ENCODE results near the gene C17orf113.

C17orf113 gene

GRCh38 chr17:42050393-42051012, at the start of gene C17orf113:
Gene C17orf113, minus strand, starts transcription at chr17:42050601. Its CDS starts 7,225 bp downstream, at chr17:42043376.
- peak; percentile 68 for ATAC-seq
- peak; percentile 53 for DNase-seq

DNA sequence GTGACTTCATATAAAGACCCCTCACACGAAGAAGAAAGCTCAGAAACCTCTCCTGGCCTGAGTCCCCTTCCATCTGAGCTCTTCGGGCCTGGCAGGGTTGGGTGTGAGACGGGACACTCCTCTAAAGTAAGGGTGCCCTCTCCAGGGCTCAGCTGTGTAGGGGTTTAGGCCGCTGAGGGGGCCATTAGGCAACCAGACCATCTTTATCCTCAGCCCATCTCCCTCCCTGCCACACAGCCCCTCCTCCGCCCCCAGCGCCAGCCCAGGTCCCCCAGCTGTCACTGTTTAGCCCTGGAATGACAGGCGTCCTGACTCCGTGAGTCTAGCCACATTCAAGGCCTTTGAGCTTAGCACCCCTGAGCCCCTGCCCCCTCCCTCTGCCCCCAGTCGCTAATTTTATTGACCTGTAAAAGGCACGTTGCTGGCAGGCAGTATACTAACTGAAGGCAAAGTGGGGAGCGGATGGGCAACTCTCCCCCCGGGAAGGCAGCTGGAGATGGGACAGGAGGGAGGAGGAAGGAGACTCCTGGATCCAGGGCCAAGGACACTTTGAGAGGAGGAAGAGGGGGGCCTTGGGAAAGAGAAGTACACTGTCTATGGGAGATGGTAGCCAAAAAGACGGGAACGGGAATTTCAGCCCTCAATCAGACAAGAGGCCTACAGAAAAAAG, 48.5 kb upstream of the C17orf113 start:
- no peak for ATAC-seq
- no peak for DNase-seq

- DNase-seq (peak; percentile 65), ATAC-seq (peak; percentile 61)
These were observed 47.6 kb upstream of the C17orf113 start, which contains the start of gene ZNF385C for GRCh38 chr17:42097691-42098631. Gene ZNF385C, minus strand, starts transcription at chr17:42098473. Its CDS starts 35,417 bp downstream, at chr17:42063056.

DNA sequence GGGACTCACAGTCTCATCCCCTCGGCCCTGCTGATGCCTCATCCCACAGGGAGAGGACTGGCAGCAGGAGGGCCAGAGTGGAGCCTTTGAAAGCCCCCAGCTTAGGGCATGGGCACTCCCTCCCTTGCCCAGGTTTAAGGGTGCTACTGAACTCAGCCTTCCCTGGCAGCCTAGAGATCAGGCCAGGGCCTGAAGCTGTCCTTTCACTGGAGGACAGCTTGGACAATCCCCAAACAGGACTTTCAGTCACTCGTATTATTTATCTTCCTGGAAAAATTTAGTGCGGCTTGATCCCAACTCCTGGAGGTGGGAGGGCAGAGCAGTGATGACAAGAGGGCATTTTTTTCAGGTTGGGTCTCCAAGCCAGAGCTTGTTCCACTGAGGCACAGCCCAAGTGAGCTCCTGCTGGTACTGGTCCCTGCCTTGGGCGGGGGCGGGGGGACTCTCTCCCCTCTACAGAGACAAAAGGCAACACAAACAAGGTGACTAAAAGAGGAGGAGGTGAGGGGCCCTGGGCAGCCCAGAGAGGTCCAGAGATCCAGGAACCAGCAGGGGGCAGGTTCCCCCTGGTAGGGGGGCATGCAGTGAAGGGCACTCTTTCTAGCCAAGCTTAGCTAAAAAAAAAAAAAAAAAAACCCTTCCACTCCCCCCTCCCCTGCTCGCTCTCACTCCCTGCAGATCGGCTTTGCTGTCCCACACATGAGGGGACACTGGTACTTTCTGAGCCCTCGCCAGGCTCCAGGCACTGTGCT, 46.1 kb upstream of the C17orf113 start:
- no peak for DNase-seq
- ATAC-seq, result no peak

DNA sequence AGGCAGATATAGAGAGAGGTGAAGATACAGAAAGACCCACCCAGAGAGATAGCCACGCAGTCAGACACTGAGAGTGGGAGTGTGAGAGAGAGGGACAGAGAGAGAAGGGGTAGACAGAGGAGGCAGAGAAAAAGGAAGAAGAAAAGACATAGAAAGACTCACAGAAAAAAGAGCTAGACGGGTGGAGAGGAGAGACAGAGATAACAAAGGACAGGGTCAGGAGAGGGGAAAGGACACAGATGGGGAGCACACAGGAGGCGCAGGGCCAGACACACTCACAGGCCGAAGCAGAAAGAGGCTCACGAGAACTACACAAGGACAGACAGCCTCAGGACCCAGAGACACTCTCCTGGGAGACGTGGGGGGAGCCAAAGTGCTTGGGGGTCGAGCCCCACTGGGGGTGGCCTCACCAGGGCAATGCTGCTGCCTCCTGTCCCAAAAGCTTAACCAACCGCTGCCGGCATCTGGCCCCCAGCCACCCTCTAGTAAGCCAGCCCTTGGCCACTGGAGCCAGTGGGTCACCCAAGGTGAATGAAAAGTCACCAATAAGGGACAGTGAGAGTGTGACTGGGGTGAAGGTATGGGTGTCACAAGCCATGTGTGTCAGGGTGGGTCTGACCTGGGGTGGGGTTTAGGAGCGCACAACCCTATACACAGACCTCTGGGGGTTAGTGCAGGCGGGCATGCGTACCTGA, 44.1 kb upstream of the C17orf113 start:
- no peak for ATAC-seq
- DNase-seq, result no peak

- no peak for ATAC-seq
- DNase-seq, result no peak
These were observed 42.5 kb upstream of the C17orf113 start for GRCh38 chr17:42092939-42093338.

DNA sequence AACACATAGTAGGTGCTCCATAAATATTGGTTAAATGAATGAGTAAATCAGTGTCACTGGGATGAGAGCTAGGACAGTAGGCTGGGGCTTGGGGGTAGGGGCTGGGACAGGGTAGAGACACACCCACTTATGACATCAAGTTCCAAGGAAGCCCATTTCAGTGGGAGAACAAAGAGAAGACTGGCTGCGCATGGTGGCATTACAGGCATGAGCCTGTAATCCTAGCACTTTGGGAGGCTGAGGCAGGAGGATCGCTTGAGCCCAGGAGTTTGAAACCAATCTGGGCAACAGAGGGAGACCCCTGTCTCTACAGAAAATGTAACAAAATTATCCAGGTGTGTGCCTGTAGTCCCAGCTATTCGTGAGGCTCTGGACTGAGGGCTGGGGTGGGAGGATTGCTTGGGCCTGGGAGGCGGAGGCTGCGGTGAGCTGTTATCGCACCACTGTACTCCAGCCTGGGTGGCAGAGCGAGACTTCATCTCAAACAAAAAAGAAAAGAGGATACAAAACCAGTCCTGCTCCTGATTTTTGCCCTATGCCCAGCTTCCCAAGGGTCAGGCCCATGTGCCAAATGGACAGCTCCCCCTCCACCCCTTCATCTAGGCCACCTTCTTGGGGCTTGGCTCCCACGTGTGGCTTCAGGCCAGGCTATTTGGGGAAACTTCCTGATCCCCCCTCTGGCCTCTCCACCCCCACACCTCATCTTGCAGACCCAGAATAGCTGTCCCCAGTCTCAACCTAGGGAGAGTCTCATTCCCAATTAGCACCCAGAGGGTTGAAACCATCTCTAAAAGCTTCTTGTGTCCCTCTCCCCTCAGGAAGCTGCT, 40.8 kb upstream of the C17orf113 start:
- ATAC-seq, result no peak
- DNase-seq, result no peak

- ATAC-seq, result no peak
- no peak for DNase-seq
These were observed 38.3 kb upstream of the C17orf113 start for GRCh38 chr17:42088736-42089135.

DNA sequence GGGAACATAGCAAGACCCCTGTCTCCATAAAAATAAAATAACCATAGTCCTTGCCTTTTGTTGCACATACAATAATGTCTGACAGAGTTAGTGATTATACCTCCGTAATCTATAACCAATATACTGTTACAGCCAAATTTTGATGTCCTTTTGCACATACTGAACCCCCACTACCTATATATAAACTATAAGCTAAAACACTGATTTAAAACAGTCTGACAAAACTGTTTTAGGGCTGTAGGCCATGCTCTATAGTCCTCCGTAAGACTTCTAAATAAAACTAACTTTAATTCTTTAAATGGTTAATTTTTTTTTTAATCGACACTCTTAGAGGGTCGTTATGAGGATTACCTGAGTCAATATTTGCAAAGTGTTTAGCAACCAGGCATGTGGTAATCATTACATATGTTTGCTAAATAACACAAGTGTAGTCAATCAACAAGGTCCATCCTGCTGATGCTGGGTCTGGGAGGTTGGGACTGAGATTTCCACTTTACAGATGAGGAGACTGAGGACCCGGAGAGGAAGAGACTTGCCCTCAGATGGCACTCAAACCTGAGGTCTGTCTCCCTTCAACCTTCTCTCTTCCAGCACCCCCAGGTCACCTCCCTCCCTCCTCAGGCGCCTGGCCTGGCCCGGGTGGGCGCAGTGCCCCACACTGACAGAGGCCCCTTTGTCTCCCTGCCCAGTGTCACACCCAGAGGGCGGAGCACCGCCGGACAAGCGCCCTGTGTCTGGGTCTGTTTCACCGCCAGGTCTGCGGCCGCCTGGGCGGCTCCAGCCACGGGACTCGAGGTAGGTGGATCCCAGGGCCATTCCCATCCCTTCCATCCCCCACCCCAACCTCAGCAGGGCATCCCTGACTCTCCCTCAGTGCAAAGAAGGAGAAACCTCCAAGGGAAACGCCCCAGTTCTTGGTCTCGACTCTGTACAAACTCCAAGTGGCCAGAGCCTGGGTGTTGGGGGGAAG, 37.6 kb upstream of the C17orf113 start:
- no peak for DNase-seq

DNA sequence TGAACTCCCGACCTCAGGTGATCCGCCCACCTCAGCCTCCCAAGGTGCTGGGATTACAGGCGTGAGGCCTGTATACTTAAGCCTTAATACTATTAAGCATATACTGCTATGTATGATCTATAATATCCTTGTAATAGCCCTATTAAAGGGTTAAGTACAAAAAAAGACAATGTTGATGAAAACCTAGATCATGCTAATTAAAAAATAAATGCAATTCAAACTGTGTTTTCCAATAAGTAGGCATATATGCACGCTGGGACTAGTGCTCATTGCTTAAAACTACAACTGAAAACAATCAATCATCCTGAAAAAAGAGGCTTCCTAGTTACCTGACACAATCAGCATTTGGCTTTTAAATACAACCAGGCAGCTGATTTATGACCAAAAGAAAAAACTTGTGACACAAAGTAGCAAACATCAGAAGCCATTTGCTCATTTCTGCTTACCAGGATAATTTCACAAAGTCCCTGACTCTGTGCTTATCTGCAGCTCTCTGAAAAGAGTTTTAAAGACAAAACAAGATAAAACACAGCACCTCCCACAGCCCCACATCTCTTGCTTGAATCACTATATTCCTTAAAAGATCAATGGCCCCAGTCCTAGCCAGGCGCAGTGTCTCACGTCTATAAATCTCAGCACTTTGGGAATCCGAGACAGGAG, 36.8 kb upstream of the C17orf113 start:
- no peak for ATAC-seq

More for the DNA sequence above, 37.6 kb upstream of the C17orf113 start:
- no peak for ATAC-seq

DNA sequence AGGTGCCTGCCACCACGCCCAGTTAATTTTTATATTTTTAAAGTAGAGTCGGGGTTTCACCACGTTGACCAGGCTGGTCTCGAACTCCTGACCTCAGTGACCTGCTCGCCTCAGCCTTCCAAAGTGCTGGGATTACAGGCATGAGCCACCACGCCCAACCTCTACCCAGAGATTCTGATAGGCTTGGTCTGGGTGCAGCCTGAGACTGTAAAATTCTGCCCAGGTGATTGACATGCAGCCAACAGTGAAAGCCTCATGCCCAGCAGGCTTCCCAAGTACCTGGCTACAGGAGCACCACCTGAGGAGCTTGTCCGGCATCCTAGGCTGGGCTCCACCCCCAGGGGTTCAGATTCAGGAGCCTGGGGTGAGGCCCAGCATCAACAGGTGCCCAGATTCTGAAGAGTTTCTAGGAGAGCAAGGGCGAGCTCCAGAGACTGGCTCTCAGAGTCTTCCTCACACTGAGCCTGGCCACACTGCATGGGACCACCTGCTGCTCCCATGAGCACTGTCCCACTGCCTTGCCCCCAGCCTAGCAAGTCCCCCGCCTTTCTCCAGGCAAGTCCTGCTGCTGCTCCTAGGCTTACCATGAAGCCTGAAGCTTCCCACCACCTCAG, 31.2 kb upstream of the C17orf113 start:
- DNase-seq (no peak), ATAC-seq (no peak)

More for the DNA sequence above, 36.8 kb upstream of the C17orf113 start:
- DNase-seq, result no peak

GRCh38 chr17:42079541-42079940, 29.1 kb upstream of the C17orf113 start:
- ATAC-seq, result no peak
- DNase-seq, result no peak

GRCh38 chr17:42078396-42079043, 28.1 kb upstream of the C17orf113 start:
- ATAC-seq, result no peak
- no peak for DNase-seq

GRCh38 chr17:42077755-42078154, 27.4 kb upstream of the C17orf113 start:
- ATAC-seq (no peak), DNase-seq (no peak)

GRCh38 chr17:42076797-42077559, 26.6 kb upstream of the C17orf113 start:
- ATAC-seq (no peak), DNase-seq (no peak)

- ATAC-seq (no peak), DNase-seq (no peak)
These were observed 25.4 kb upstream of the C17orf113 start for GRCh38 chr17:42075789-42076188.
